Gastrocnemius medialis (tissue), 4 donors: ENCODE measurements around the gene MTM1.

Experiments used
- POLR2A ChIP-seq, 2 donors: fragments of 450-650 bp; IDR thresholded peaks; one replicate each; pipeline ENCODE4 v1.6.1; 2017; ENCODE audit warnings: antibody characterized with exemption in 2 of 2, mild to moderate bottlenecking in 2 of 2, moderate library complexity in 2 of 2
- TF ChIP-seq, protein P1 (sequence below), 5 experiments: fragments of 450-650 bp in 3 of 5; fragments of 200-600 bp in 2 of 5; sonication (generic) in 2 of 5; IDR thresholded peaks in 4 of 5; conservative IDR thresholded peaks in 1 of 5; 1 replicate in 4 of 5; 2 replicates in 1 of 5; pipeline ENCODE4 v1.5.1; 2016 to 2019; ENCODE audit warnings: antibody characterized with exemption in 5 of 5, mild to moderate bottlenecking in 3 of 5, moderate library complexity in 3 of 5

DNA sequence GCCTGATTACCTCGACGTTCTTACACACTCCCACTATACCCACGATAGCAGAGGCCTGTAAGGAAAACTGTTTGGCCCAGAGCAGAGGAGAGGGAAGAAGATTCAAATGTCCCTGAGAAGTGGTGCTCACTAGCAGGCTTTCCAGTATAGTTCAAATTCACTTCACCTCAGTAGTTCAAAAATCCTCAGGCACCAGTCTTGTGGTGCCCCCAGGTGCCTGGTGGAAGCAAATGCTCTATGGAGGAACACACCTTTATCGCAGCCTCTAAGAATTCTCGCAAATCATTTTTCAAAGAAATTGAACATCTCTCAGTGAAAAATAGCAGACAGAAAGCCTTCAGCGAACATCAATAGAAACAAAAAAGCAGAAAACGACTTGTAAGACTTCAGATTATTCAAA lies 112.6 kb downstream of the MTM1 start:
- TF ChIP-seq, protein P1, sequence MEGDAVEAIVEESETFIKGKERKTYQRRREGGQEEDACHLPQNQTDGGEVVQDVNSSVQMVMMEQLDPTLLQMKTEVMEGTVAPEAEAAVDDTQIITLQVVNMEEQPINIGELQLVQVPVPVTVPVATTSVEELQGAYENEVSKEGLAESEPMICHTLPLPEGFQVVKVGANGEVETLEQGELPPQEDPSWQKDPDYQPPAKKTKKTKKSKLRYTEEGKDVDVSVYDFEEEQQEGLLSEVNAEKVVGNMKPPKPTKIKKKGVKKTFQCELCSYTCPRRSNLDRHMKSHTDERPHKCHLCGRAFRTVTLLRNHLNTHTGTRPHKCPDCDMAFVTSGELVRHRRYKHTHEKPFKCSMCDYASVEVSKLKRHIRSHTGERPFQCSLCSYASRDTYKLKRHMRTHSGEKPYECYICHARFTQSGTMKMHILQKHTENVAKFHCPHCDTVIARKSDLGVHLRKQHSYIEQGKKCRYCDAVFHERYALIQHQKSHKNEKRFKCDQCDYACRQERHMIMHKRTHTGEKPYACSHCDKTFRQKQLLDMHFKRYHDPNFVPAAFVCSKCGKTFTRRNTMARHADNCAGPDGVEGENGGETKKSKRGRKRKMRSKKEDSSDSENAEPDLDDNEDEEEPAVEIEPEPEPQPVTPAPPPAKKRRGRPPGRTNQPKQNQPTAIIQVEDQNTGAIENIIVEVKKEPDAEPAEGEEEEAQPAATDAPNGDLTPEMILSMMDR (IDR thresholded peaks at IDR 0.05 in 4 of 5, conservative IDR thresholded peaks at IDR 0.05 in 1 of 5), result peak in 1 of 5 experiments; percentile 22
- no peak for TF ChIP-seq POLR2A (IDR thresholded peaks at IDR 0.05)
